Adrenal gland (tissue), 5 donors: Measurements from ENCODE around the gene SCFD2.
"Not testable (repeated sequence)": the region's sequence is repeated elsewhere in the genome, so short reads cannot be mapped to it uniquely, and the experiment has no call there.

ENCODE experiments used
- CTCF ChIP-seq, 6 experiments: fragments of 450-650 bp in 4 of 6; fragments of 200-600 bp in 2 of 6; sonication (generic) in 1 of 6; IDR thresholded peaks; 1 replicate in 5 of 6; 2 replicates in 1 of 6; pipeline versions ENCODE4 v1.5.1 to v1.8.0; 2016 to 2021; ENCODE audit warnings: antibody characterized with exemption in 6 of 6, mild to moderate bottlenecking in 2 of 6, moderate library complexity in 1 of 6
- POLR2A ChIP-seq, 2 donors: fragments of 450-650 bp; IDR thresholded peaks; one replicate each; pipeline ENCODE4 v1.6.1; 2017; ENCODE audit warnings: antibody characterized with exemption in 2 of 2, mild to moderate bottlenecking in 2 of 2, moderate library complexity in 1 of 2
- donor health status: DM: no; HTN: no; CAD: no.

- TF ChIP-seq CTCF, POLR2A (IDR thresholded peaks at IDR 0.05): not testable (repeated sequence)
Observed at GRCh38 chr4:53409479-53409878, 43.6 kb upstream of the SCFD2 start.
